Glutamatergic neuron (in vitro differentiated cells): ENCODE results near the gene FNDC1. TPM values are rescaled to one million over a fixed set of nuclear protein-coding genes. Genes with fewer than 3 reads are reported as not detected.

Source experiments
- DNase-seq: peaks from one replicate; pipeline ENCODE4 v3.0.0; 2022
- H3K27ac Mint-ChIP-seq: one replicate; pipeline ENCODE4 v1.8.0; 2020; ENCODE audit warnings: mild to moderate bottlenecking, mixed read lengths, inconsistent platforms; ENCODE audit not compliant: unreplicated experiment
- H3K27me3 Mint-ChIP-seq: one replicate; pipeline ENCODE4 v1.8.0; 2020; ENCODE audit warnings: mild to moderate bottlenecking, moderate library complexity, mixed read lengths, inconsistent platforms; ENCODE audit not compliant: unreplicated experiment
- H3K36me3 Mint-ChIP-seq: one replicate; pipeline ENCODE4 v1.8.0; 2020; ENCODE audit warnings: mild to moderate bottlenecking, mixed read lengths, inconsistent platforms; ENCODE audit not compliant: unreplicated experiment
- H3K4me1 Mint-ChIP-seq: one replicate; pipeline ENCODE4 v1.8.0; 2020; ENCODE audit warnings: mild to moderate bottlenecking, low read depth, mixed read lengths, inconsistent platforms; ENCODE audit not compliant: unreplicated experiment
- H3K4me3 Mint-ChIP-seq: one replicate; pipeline ENCODE4 v1.8.0; 2020; ENCODE audit warnings: mild to moderate bottlenecking, mixed read lengths, inconsistent platforms; ENCODE audit not compliant: unreplicated experiment
- H3K9me3 Mint-ChIP-seq: one replicate; pipeline ENCODE4 v1.8.0; 2020; ENCODE audit warnings: mild to moderate bottlenecking, moderate library complexity, mixed read lengths, inconsistent platforms; ENCODE audit not compliant: unreplicated experiment
- total RNA-seq: library from RNA; stranded (reverse); fragmentation: NEBNext Ultra II Directional; extraction: Animal tissue kit (Norgen Biotek cat#: 25700); gene quantifications from one replicate; pipeline ENCODE4 v1.2.1, GENCODE V29; 2021; ENCODE audit not compliant: unreplicated experiment
- TF ChIP-seq, protein P1 (sequence below): fragments of 200-600 bp; sonication (generic); IDR thresholded peaks from one replicate; pipeline ENCODE4 v1.5.0; 2021; ENCODE audit not compliant: partially characterized antibody, unreplicated experiment

FNDC1 gene
- total RNA-seq, 1 donor from 2014 or later: 0.88 TPM

DNA sequence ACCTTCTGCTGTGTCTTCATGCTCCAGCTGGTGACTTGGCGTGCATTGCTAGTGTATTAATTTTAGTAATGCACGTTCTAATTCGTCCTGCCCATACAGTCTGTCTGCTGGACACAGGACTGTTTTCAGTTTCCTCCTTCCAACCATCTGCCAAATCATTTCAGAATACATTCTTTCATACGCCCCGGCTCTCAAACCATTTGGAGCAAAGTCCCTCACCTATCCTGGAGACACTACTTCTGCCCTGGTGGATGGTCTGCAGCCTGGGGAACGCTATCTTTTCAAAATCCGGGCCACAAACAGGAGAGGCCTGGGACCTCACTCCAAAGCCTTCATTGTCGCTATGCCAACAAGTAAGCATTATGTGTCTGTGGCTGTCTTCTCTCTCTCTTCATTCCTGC, 60.5 kb downstream of the FNDC1 start:
- Mint-ChIP-seq H3K36me3 (peaks cover 4% of the 10 kb centered on the region), H3K4me1 (peaks cover 8% of the 10 kb centered on the region), H3K27ac (peak overlapping the region; percentile 1), H3K27me3 (peaks cover 8% of the 10 kb centered on the region), H3K9me3 (peaks cover 7% of the 10 kb centered on the region), H3K4me3 (no peak overlapping the region)
- TF ChIP-seq, protein P1, sequence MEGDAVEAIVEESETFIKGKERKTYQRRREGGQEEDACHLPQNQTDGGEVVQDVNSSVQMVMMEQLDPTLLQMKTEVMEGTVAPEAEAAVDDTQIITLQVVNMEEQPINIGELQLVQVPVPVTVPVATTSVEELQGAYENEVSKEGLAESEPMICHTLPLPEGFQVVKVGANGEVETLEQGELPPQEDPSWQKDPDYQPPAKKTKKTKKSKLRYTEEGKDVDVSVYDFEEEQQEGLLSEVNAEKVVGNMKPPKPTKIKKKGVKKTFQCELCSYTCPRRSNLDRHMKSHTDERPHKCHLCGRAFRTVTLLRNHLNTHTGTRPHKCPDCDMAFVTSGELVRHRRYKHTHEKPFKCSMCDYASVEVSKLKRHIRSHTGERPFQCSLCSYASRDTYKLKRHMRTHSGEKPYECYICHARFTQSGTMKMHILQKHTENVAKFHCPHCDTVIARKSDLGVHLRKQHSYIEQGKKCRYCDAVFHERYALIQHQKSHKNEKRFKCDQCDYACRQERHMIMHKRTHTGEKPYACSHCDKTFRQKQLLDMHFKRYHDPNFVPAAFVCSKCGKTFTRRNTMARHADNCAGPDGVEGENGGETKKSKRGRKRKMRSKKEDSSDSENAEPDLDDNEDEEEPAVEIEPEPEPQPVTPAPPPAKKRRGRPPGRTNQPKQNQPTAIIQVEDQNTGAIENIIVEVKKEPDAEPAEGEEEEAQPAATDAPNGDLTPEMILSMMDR: no peak
- no peak for DNase-seq

DNA sequence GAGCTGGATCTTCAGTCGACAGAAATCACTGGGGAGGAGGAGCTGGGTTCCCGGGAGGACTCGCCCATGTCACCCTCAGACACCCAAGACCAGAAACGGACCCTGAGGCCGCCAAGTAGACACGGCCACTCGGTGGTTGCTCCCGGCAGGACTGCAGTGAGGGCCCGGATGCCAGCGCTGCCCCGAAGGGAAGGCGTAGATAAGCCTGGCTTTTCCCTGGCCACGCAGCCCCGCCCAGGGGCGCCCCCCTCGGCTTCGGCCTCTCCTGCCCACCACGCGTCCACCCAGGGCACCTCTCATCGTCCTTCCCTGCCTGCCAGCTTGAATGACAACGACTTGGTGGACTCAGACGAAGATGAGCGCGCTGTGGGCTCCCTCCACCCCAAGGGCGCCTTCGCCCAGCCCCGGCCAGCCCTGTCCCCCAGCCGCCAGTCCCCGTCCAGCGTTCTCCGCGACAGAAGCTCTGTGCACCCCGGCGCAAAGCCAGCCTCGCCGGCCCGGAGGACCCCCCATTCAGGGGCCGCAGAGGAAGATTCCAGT, 63.0 kb downstream of the FNDC1 start:
- Mint-ChIP-seq H3K27me3 (peaks cover 12% of the 10 kb centered on the region), H3K27ac (no peak overlapping the region), H3K4me1 (peaks cover 8% of the 10 kb centered on the region), H3K36me3 (peaks cover 8% of the 10 kb centered on the region), H3K9me3 (peaks cover 7% of the 10 kb centered on the region), H3K4me3 (no peak overlapping the region)
- DNase-seq: no peak
- TF ChIP-seq, protein P1: no peak

DNA sequence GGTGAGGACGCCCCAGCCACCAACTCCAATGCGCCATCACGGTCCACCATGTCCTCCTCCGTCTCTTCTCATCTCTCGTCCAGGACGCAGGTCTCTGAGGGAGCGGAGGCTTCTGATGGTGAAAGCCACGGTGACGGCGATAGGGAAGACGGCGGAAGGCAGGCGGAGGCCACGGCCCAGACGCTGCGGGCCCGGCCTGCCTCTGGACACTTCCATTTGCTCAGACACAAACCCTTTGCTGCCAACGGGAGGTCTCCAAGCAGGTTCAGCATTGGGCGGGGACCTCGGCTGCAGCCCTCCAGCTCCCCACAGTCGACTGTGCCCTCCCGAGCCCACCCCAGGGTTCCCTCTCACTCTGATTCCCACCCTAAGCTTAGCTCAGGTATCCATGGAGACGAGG, 63.6 kb downstream of the FNDC1 start:
- H3K27ac Mint-ChIP-seq: no peak overlapping the region
- no peak for DNase-seq
- H3K9me3 Mint-ChIP-seq: peaks cover 7% of the 10 kb centered on the region
- H3K27me3 Mint-ChIP-seq: peaks cover 12% of the 10 kb centered on the region
- H3K4me1 Mint-ChIP-seq: peaks cover 8% of the 10 kb centered on the region
- TF ChIP-seq, protein P1: no peak
- peaks cover 8% of the 10 kb centered on the region for H3K36me3 Mint-ChIP-seq
- H3K4me3 Mint-ChIP-seq: no peak overlapping the region

DNA sequence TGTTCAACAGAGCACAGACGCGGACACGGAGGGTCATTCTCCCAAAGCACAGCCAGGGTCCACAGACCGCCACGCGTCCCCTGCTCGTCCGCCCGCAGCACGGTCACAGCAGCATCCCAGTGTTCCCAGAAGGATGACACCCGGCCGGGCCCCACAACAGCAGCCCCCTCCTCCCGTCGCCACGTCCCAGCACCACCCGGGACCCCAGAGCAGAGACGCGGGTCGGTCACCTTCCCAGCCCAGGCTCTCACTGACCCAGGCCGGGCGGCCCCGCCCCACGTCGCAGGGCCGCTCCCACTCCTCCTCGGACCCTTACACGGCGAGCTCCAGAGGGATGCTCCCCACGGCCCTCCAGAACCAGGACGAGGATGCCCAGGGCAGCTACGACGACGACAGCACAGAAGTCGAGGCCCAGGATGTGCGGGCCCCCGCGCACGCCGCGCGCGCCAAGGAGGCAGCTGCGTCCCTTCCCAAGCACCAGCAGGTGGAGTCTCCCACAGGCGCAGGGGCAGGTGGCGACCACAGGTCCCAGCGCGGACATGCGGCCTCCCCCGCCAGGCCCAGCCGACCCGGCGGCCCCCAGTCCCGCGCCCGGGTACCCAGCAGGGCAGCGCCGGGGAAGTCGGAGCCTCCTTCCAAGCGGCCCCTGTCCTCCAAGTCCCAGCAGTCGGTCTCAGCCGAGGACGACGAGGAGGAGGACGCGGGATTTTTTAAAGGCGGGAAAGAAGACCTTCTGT, 64.3 kb downstream of the FNDC1 start:
- H3K4me3 Mint-ChIP-seq: peak overlapping the region; percentile 25
- TF ChIP-seq, protein P1: peak; percentile 6
- peaks cover 7% of the 10 kb centered on the region for H3K9me3 Mint-ChIP-seq
- H3K27ac Mint-ChIP-seq: no peak overlapping the region
- peak; percentile 40 for DNase-seq
- peaks cover 12% of the 10 kb centered on the region for H3K27me3 Mint-ChIP-seq
- H3K36me3 Mint-ChIP-seq: peaks cover 8% of the 10 kb centered on the region
- H3K4me1 Mint-ChIP-seq: peaks cover 8% of the 10 kb centered on the region

DNA sequence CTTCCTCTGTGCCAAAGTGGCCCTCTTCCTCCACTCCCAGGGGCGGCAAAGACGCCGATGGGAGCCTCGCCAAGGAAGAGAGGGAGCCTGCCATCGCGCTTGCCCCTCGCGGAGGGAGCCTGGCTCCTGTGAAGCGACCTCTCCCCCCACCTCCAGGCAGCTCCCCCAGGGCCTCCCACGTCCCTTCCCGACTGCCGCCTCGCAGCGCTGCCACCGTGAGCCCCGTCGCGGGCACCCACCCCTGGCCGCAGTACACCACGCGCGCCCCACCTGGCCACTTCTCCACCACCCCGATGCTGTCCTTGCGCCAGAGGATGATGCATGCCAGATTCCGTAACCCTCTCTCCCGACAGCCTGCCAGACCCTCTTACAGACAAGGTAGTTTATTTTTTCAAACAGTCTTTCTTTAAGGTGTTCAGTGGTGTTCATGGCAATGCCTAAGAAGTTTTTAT, 64.9 kb downstream of the FNDC1 start:
- peaks cover 7% of the 10 kb centered on the region for H3K9me3 Mint-ChIP-seq
- H3K4me1 Mint-ChIP-seq: peaks cover 8% of the 10 kb centered on the region
- peak overlapping the region; percentile 81 for H3K4me3 Mint-ChIP-seq
- DNase-seq: no peak
- peaks cover 8% of the 10 kb centered on the region for H3K36me3 Mint-ChIP-seq
- H3K27ac Mint-ChIP-seq: no peak overlapping the region
- H3K27me3 Mint-ChIP-seq: peaks cover 12% of the 10 kb centered on the region
- TF ChIP-seq, protein P1: no peak
